Right forelimb (tissue), 1 donor: Measurements from ENCODE around the gene PNPLA3.

Experiments used
- DNase-seq: peaks from one replicate; pipeline ENCODE4 v3.0.0-alpha.2; 2018

The PNPLA3 gene

DNA sequence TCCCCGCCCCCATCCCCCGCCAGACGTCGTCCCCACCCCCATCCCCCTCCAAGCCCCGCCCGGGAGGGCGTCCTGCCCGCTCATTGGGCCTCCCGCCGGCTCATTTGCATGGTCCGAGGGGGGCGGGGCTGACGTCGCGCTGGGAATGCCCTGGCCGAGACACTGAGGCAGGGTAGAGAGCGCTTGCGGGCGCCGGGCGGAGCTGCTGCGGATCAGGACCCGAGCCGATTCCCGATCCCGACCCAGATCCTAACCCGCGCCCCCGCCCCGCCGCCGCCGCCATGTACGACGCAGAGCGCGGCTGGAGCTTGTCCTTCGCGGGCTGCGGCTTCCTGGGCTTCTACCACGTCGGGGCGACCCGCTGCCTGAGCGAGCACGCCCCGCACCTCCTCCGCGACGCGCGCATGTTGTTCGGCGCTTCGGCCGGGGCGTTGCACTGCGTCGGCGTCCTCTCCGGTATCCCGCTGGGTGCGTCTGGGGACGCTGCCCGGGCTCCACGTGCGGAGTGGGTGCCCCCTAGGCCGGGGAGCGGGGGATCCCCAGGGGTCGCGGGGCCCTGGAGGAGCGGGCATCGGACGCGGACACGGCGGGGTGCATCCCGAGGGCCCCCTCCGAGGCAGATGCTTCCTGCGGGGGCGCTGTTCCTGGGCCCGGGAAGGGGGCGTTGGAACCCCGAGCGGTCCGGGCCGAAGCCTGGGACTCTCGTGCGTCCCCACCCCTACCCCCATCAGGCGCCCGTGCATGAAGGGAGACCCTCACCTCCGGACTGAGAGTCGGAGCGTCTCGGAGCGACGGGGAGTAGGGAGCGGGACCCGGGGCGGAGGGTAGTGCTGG is at the start of gene PNPLA3:
Gene PNPLA3, plus strand, starts transcription at position 175 of the 834 bp plus-strand sequence. Its CDS starts 107 bp downstream, at position 282.
- peak; percentile 94 for DNase-seq

DNA sequence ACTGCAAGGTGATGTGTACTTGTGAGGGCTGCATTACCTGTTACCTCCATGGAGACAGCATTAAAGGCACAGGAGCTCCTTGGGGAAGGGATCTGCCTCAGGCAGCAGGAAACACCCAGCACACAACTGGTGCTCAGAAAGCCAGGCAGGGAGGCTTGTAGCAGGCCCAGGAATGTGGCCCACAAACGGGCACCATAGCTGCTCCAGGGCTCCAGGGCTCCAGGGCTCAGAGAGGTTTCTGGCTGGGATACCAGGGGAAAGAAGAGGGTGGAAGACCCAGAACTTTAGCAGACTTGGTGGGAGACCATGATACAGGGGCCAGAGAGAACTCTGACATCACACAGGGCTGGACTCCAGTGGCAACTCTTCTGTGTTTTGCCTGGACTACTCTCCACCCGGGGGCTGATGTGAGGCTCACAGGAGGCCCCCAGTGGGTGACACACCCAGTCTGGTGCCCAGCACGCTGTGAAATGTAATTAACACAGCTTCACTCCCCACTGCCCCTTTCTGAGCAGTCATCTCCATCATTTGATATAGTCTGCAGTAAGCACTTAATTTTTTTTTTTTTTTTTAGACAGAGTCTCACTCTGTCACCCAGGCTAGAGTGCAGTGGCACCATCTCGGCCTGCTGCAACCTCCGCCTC is 46.6 kb upstream of the PNPLA3 start:
- peak; percentile 13 for DNase-seq

GRCh38 chr22:43878079-43878795 is 45.4 kb upstream of the PNPLA3 start:
- DNase-seq: no peak

GRCh38 chr22:43878831-43879550 is 44.6 kb upstream of the PNPLA3 start:
- DNase-seq: peak; percentile 32

DNA sequence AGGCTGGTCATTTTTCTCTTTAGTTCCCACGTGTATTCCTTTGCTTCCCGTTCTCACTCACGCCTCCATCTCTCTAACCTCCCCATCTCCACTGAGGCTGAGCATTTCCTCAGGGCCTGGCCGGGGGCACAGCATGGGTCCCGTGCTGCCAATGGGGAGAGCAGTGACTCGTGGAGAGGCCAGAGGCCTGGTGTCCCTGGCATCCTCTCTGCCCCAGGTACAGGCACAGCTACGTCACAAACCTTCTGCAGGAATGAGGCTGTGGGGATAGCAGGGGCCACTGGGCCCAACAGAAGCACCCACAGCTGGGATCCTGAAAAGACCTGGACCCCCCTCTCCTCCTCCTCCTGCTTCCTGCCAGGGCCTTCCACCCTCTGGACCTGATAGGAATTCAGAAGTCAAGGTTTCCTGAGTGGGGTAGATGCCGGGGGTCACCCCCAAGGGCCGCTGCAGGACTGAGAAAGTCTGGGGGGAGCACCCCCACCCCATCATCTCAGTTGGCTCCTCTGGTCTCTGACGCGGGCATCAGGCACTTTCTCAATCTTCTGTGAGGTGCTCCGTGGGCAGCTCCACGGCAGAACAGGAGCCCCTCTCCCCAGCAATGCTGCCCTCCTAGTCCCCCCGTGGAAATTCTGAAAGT is 43.6 kb upstream of the PNPLA3 start:
- peak; percentile 11 for DNase-seq

DNA sequence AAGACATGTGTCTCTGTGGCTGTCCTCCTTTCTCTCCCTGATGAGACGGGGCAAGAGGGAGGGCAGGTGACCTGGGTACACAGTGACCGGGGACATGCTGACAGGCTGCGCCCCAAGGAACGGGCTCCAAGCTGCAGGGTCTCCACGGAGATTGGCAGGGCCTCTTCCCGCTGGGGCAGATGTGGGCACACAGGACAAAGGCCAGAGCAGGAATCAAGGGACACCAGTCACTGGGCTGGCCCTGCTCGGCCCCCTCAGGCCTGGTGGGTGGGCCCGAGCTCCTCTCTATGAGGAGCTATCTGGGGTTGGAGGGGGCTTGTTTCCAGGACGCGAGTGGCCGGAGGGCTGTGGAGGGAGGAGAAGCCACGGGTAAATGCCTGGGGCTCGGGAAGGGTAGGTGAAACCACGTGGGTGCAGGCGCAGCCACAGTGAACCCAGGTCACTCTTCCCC is 43.0 kb upstream of the PNPLA3 start:
- DNase-seq: no peak

GRCh38 chr22:43881091-43882061 is 42.2 kb upstream of the PNPLA3 start:
- peak; percentile 17 for DNase-seq

DNA sequence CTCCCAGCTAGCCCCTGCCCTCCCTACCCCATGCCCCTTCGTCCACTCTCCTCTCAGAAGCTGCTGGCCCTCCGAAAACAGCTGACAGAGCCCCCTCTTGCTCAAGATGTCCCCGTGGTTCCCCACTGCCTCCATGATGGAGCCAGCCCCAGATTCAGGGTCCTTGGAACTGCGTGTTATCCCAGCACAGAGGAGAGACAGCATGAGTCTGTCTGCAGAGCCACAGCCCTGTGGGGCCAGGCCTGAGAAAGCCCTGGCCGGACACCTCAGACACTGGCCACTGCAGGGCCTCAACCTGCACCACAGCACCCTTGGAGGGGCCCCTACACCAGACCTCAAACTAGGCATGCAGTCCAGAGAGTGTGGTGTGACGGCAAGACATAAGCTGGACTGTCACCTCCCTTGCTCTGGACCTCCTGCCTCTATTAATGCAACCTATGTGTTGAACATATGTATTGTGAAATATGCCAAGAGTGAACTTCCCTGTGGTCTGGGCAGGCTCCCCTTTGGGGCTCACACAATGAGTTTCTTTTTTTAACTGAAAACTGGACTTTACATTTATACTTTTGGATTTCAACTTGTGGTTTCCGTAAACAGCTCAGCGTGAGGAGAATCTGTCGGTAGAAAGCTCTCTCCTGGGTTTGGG is 41.4 kb upstream of the PNPLA3 start:
- no peak for DNase-seq

GRCh38 chr22:43883012-43883661 is 40.5 kb upstream of the PNPLA3 start:
- peak; percentile 45 for DNase-seq

GRCh38 chr22:43883719-43884415 is 39.7 kb upstream of the PNPLA3 start:
- peak; percentile 37 for DNase-seq

DNA sequence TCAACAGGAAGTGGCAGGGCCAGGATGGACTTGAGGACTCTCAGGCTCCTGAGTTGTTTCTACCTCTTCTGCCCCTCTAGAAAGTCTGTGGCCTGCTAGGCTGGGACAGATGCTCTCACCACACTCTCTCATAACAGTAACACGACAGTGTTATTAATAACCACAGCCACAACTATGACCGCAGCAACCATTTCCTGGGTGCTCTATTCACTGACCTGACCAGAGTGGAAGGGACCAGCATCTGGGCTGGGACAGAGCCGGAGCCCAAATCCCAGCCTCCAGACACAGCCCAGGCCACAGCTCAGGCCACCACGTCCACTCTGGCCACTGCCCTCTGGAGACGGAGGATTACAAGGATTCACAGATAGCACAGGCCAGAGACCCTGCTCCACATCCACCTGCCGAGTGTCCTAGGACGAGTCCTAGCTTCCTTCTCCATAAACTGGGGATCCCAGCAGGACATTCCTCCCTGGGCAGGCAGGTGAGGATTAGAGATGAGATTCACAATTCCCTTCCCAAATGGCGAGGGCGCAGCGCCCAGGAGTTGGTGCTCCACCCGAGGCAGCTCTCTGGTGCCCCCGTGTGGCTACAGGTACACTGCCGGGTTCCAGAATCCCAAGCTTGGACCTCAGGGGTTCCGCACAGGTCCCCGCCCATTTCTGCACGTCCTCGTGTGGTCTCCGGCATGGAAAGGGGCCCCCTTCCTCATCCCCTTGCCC is 38.8 kb upstream of the PNPLA3 start:
- DNase-seq: peak; percentile 73

DNA sequence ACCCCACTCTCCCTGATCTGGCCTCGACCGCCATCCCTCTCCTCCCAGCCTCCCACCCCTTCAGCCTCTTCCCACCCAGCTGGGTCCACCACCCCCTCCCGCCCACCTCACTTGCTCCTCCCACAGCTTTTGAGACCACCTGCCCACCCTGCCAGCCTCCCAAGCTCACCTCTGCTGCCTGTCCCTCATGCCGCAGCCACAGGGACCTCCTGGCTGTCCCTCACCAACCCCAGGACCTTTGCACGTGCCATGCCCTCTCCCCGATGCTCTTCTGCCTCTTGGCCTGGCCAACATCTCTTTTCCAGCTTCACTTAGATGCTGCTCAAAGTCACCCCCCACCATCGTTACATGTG is 38.3 kb upstream of the PNPLA3 start:
- DNase-seq: no peak

DNA sequence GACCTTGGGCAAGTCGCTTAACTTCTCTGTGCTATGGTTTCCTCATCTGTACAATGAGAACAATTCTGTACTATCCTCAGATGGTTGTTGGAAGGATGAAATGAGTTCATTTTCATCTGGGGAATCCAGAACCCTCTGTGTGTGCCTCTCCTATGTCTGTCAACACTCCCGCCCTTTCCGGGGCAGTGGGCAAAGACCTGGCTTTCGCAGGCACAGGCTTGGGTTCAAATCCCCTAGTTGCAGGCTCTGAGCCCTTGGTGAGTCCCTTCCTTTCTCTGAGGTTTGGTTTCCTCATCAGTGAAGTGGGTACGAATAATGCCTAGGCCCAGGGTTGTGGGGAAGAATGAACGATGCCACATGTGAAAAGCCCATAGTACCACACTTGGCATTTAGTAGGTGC is 37.8 kb upstream of the PNPLA3 start:
- DNase-seq: no peak

GRCh38 chr22:43886231-43886630 is 37.4 kb upstream of the PNPLA3 start:
- peak; percentile 13 for DNase-seq

GRCh38 chr22:43887391-43887790 is 36.2 kb upstream of the PNPLA3 start:
- peak; percentile 18 for DNase-seq

- DNase-seq: no peak
Measured at GRCh38 chr22:43888740-43889139, 34.9 kb upstream of the PNPLA3 start.

GRCh38 chr22:43889201-43889859 is 34.3 kb upstream of the PNPLA3 start:
- peak; percentile 28 for DNase-seq

GRCh38 chr22:43889860-43890253 is 33.7 kb upstream of the PNPLA3 start:
- peak; percentile 24 for DNase-seq
